A549 (cell line): ENCODE data around the gene TFF1.
"Not testable (repeated sequence)": the region's sequence is repeated elsewhere in the genome, so short reads cannot be mapped to it uniquely, and the experiment has no call there.

Experiments
- CBX8 ChIP-seq: fragments of 200-600 bp; sonication (generic); IDR thresholded peaks from 2 replicates; pipeline ENCODE4 v1.6.1; 2016
- CTCF ChIP-seq: fragments of >200 bp; sonication (Bioruptor Twin); formaldehyde crosslinking; IDR thresholded peaks from 3 replicates; pipeline ENCODE4 v1.5.1; 2016
- EHMT2 ChIP-seq: fragments of 200-600 bp; sonication (generic); IDR thresholded peaks from 2 replicates; pipeline ENCODE4 v1.6.1; 2016; ENCODE audit warnings: antibody characterized with exemption, low read depth, mild to moderate bottlenecking, moderate library complexity
- JUNB ChIP-seq: fragments of >200 bp; sonication (Bioruptor Twin); formaldehyde crosslinking; IDR thresholded peaks from 2 replicates; pipeline ENCODE4 v1.6.1; 2016
- MYC ChIP-seq: IDR thresholded peaks from 2 replicates; pipeline ENCODE4 v1.6.1; 2012; ENCODE audit warnings: mild to moderate bottlenecking, inconsistent platforms, low read length, improper control_type of control experiment, borderline replicate concordance
- POLR2A ChIP-seq: IDR thresholded peaks from 2 replicates; pipeline ENCODE4 v1.6.1; 2012; ENCODE audit warnings: mild to moderate bottlenecking, low read length
- RFX5 ChIP-seq: fragments of 450-650 bp; IDR thresholded peaks from 2 replicates; pipeline ENCODE4 v1.7.1; 2014; ENCODE audit warnings: antibody characterized with exemption, mild to moderate bottlenecking, moderate library complexity
- USF2 ChIP-seq: fragments of 450-650 bp; IDR thresholded peaks from 2 replicates; pipeline ENCODE4 v1.6.1; 2014; ENCODE audit warnings: antibody characterized with exemption

GRCh38 chr21:42408718-42409117 lies 42.4 kb upstream of the TFF1 start:
- not testable (repeated sequence) for TF ChIP-seq RFX5, CTCF, JUNB, MYC, USF2, POLR2A, CBX8, EHMT2
